Measurements from ENCODE around the gene LETM1. TPM values are rescaled to one million over a fixed set of nuclear protein-coding genes. Genes with fewer than 3 reads are reported as not detected.

Gene LETM1
- total and polyA plus RNA-seq, 2 donors (not counting 1 experiment from before 2014, with no cell fraction given) = 28.5 to 45.1 TPM

DNA sequence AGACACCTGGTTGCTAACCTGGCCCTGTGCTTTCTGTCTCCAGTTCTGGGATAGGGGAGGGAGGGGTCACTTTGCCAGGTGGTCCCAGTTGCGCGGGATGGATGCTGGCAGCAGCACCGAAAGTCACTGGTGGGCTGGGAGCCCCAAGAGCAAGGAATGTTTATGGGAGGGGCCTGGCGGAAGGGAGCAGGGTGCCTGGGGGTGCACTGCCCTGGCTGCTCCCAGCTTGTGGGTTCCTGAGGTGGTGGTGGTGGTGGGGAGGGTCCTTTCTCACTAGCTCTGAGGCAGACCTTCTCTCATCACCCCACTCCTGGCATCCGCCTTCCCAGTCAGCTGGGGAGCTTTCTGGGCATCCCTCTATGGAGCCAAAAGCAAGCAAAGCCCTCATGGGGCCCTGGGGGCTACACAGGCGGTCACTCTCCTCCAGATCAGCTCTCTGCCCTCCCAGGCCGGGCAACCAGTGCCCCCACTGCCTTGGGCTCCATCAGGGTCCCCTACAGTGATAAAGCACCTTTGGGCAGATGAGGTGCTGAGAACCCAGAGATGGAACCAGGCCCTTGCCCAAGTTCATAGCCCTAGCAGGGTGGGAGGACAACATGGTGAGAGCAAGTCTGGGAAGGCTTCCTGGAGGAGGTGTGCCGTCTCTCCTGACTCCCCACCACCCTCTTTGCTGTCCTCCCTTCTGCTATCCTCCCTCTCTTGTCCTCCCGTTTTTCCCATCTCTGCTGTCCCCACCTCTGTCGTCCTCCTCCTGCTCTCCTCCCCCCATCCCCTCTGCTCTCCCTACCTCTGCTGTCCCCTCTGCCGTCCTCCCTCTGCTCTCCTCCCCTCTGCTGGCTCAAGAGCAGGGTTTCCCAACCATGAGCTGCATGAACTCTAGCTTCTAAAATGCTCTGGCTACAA, 46.9 kb downstream of the LETM1 start:
- intact Hi-C loops (cut with micrococcal nuclease) = no loop called here
- ATAC-seq (ENCODE audit: low read depth) (no peak), DNase-seq (no peak)
- Mint-ChIP-seq H3K27ac (no peak overlapping the region), H3K4me3 (no peak overlapping the region), H3K27me3 (no peaks in the 10 kb centered on the region), H3K9me3 (ENCODE audit: insufficient read depth) (no peaks in the 10 kb centered on the region), H3K4me1 (no peaks in the 10 kb centered on the region)
- Histone ChIP-seq H3K27ac (ENCODE audit: low read length in 2 of 2) (no peak overlapping the region), H3K4me2 (replicated peaks; ENCODE audit: low read depth, low read length, poor library complexity, severe bottlenecking) (no peak overlapping the region), H3K79me2 (ENCODE audit: control insufficient read depth, insufficient read depth, low read length) (no peaks in the 10 kb centered on the region), H3K27me3 (replicated peaks in 1 of 4; ENCODE audit: control extremely low read depth in 1 of 4, control insufficient read depth in 3 of 4, insufficient read depth in 4 of 4, low read length in 3 of 4) (no peaks in the 10 kb centered on the region), H3K4me3 (ENCODE audit: control extremely low read depth in 1 of 5, extremely low read depth in 1 of 5, insufficient read depth in 1 of 5, low read depth in 2 of 5, low read length in 4 of 5) (no peak overlapping the region), H3K9ac (ENCODE audit: low read length) (no peak overlapping the region), H3K36me3 (replicated peaks in 1 of 2; ENCODE audit: control extremely low read depth in 1 of 2, control insufficient read depth in 1 of 2, extremely low read depth in 1 of 2, insufficient read depth in 2 of 2, low read length in 1 of 2) (peaks cover 0 to 3% of the 10 kb centered on the region in 2 experiments), H4K20me1 (ENCODE audit: control insufficient read depth, insufficient read depth, low read length, poor library complexity, severe bottlenecking) (peaks cover 9% of the 10 kb centered on the region), H3K9me3 (ENCODE audit: control extremely low read depth in 1 of 3, control insufficient read depth in 2 of 3, insufficient read depth in 1 of 3, low read length in 2 of 3) (no peaks in the 10 kb centered on the region), H2AFZ (ENCODE audit: insufficient read depth, low read depth, low read length, poor library complexity, severe bottlenecking) (no peak overlapping the region), H3K4me1 (ENCODE audit: control insufficient read depth in 2 of 2, insufficient read depth in 2 of 2, low read length in 2 of 2) (no peaks in the 10 kb centered on the region)
- TF ChIP-seq EZH2 (IDR thresholded peaks at IDR 0.05; ENCODE audit: borderline replicate concordance, insufficient read depth, low read depth, low read length, poor library complexity, severe bottlenecking) = no peak
- TF ChIP-seq, protein P1, sequence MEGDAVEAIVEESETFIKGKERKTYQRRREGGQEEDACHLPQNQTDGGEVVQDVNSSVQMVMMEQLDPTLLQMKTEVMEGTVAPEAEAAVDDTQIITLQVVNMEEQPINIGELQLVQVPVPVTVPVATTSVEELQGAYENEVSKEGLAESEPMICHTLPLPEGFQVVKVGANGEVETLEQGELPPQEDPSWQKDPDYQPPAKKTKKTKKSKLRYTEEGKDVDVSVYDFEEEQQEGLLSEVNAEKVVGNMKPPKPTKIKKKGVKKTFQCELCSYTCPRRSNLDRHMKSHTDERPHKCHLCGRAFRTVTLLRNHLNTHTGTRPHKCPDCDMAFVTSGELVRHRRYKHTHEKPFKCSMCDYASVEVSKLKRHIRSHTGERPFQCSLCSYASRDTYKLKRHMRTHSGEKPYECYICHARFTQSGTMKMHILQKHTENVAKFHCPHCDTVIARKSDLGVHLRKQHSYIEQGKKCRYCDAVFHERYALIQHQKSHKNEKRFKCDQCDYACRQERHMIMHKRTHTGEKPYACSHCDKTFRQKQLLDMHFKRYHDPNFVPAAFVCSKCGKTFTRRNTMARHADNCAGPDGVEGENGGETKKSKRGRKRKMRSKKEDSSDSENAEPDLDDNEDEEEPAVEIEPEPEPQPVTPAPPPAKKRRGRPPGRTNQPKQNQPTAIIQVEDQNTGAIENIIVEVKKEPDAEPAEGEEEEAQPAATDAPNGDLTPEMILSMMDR (IDR thresholded peaks at IDR 0.05) = no peak
- WGBS (ENCODE audit: insufficient coverage) = 94% methylated on average over 9 of the region's 11 CpGs
- POLR2A ChIA-PET = no interaction called here
- CTCF ChIA-PET = interaction anchor here (0.9 to 6.0 kb wide), 6 partner anchors 18 to 116 kb away, joined by 4 to 73 read pairs (median 12); no protein-coding TSS in a partner anchor

DNA sequence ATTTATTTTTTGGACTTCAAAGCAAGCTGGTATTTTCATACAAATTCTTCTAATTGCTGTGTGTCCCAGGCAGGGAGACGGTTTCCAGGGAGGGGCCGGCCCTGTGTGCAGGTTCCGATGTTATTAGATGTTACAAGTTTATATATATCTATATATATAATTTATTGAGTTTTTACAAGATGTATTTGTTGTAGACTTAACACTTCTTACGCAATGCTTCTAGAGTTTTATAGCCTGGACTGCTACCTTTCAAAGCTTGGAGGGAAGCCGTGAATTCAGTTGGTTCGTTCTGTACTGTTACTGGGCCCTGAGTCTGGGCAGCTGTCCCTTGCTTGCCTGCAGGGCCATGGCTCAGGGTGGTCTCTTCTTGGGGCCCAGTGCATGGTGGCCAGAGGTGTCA, 47.6 kb downstream of the LETM1 start:
- H3K4me3 Mint-ChIP-seq = no peak overlapping the region
- no peak overlapping the region for H3K4me2 ChIP-seq (replicated peaks; ENCODE audit: low read depth, low read length, poor library complexity, severe bottlenecking)
- ATAC-seq (ENCODE audit: low read depth) (no peak), DNase-seq (no peak)
- H3K4me1 ChIP-seq (ENCODE audit: control insufficient read depth in 2 of 2, insufficient read depth in 2 of 2, low read length in 2 of 2) = no peaks in the 10 kb centered on the region
- no peaks in the 10 kb centered on the region for H3K4me1 Mint-ChIP-seq
- no peak overlapping the region for H3K4me3 ChIP-seq (ENCODE audit: control extremely low read depth in 1 of 5, extremely low read depth in 1 of 5, insufficient read depth in 1 of 5, low read depth in 2 of 5, low read length in 4 of 5)
- ChIA-PET CTCF (interaction anchor here (0.9 to 6.0 kb wide), 5 partner anchors 56 to 115 kb away, joined by 4 to 73 read pairs (median 19); no protein-coding TSS in a partner anchor), POLR2A (no interaction called here)
- H3K9me3 ChIP-seq (ENCODE audit: control extremely low read depth in 1 of 3, control insufficient read depth in 2 of 3, insufficient read depth in 1 of 3, low read length in 2 of 3) = no peaks in the 10 kb centered on the region
- no peak overlapping the region for H2AFZ ChIP-seq (ENCODE audit: insufficient read depth, low read depth, low read length, poor library complexity, severe bottlenecking)
- H3K9me3 Mint-ChIP-seq (ENCODE audit: insufficient read depth) = no peaks in the 10 kb centered on the region
- H3K36me3 ChIP-seq (replicated peaks in 1 of 2; ENCODE audit: control extremely low read depth in 1 of 2, control insufficient read depth in 1 of 2, extremely low read depth in 1 of 2, insufficient read depth in 2 of 2, low read length in 1 of 2) = no peaks in the 10 kb centered on the region
- intact Hi-C loops (cut with micrococcal nuclease) = no loop called here
- H3K27me3 ChIP-seq (replicated peaks in 1 of 4; ENCODE audit: control extremely low read depth in 1 of 4, control insufficient read depth in 3 of 4, insufficient read depth in 4 of 4, low read length in 3 of 4) = no peaks in the 10 kb centered on the region
- 92% methylated on average over 3 of the region's 6 CpGs for WGBS (ENCODE audit: insufficient coverage)
- TF ChIP-seq, protein P1 (IDR thresholded peaks at IDR 0.05) = no peak
- TF ChIP-seq EZH2 (IDR thresholded peaks at IDR 0.05; ENCODE audit: borderline replicate concordance, insufficient read depth, low read depth, low read length, poor library complexity, severe bottlenecking) = no peak
- H4K20me1 ChIP-seq (ENCODE audit: control insufficient read depth, insufficient read depth, low read length, poor library complexity, severe bottlenecking) = peaks cover 9% of the 10 kb centered on the region
- no peaks in the 10 kb centered on the region for H3K27me3 Mint-ChIP-seq
- no peak overlapping the region for H3K27ac ChIP-seq (ENCODE audit: low read length in 2 of 2)
- no peak overlapping the region for H3K9ac ChIP-seq (ENCODE audit: low read length)
- no peak overlapping the region for H3K27ac Mint-ChIP-seq
- no peaks in the 10 kb centered on the region for H3K79me2 ChIP-seq (ENCODE audit: control insufficient read depth, insufficient read depth, low read length)
